DOHH2 (cell line): ENCODE measurements around the gene PRDM1.

Experiments
- EZH2phosphoT487 ChIP-seq: fragments of 200-600 bp; sonication (generic); IDR thresholded peaks from 2 replicates; pipeline ENCODE4 v1.6.1; 2017; ENCODE audit warnings: borderline replicate concordance, mild to moderate bottlenecking, antibody characterized with exemption, low read length, moderate library complexity, mixed read lengths
- TF ChIP-seq, protein P1 (sequence below): fragments of 200-600 bp; sonication (generic); IDR thresholded peaks from one replicate; pipeline ENCODE4 v1.5.1; 2014; ENCODE audit warnings: antibody characterized with exemption, mild to moderate bottlenecking, low read depth, low read length; ENCODE audit not compliant: poor library complexity, severe bottlenecking

DNA sequence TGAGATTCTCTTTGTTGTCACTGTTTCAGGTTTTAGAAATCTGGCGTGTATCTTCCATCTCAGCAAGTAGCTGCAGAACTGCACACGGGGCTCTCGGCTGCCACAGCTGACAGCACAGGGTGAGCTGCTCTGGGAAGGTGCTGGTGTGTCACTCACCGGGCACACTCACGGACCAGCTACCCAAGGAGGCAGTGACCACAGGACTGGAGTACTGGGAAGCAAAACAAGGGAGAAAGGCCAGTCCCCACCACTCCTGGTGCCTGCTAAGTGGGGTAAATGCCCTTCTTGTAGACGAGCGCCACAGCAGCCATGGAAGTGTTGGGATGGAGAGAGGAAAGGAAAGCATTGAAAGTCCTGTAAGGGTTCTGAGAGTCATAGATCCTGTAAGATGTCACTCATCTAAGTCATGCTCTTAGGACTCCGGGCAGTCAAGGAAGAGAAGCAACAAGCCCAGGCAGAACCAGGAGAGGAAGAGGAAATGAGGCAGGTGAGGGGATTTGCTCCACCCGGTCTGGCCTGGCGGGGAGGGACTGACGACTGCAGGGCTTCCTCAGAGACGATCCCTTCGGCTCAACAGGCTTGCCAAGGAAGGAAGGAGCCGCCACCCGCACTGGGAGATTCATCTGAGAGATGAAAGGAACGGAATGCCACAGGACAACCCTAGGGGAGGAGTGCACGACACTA lies 48.1 kb downstream of the PRDM1 start:
- TF ChIP-seq EZH2phosphoT487, result no peak
- TF ChIP-seq, protein P1, sequence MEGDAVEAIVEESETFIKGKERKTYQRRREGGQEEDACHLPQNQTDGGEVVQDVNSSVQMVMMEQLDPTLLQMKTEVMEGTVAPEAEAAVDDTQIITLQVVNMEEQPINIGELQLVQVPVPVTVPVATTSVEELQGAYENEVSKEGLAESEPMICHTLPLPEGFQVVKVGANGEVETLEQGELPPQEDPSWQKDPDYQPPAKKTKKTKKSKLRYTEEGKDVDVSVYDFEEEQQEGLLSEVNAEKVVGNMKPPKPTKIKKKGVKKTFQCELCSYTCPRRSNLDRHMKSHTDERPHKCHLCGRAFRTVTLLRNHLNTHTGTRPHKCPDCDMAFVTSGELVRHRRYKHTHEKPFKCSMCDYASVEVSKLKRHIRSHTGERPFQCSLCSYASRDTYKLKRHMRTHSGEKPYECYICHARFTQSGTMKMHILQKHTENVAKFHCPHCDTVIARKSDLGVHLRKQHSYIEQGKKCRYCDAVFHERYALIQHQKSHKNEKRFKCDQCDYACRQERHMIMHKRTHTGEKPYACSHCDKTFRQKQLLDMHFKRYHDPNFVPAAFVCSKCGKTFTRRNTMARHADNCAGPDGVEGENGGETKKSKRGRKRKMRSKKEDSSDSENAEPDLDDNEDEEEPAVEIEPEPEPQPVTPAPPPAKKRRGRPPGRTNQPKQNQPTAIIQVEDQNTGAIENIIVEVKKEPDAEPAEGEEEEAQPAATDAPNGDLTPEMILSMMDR, result no peak
